Activated CD4-positive, alpha-beta T cell treated with anti-CD3 and anti-CD28 coated beads, Interleukin-2, amount 10 ng/mL, durations not matched to agents 7 days and 5 days (primary cell): Measurements from ENCODE around the gene TMEM164. TPM values are rescaled to one million over a fixed set of nuclear protein-coding genes. Genes with fewer than 3 reads are reported as not detected.
"Not testable (repeated sequence)": the region's sequence is repeated elsewhere in the genome, so short reads cannot be mapped to it uniquely, and the experiment has no call there.

Experiments used
- CTCF ChIA-PET: fragments of 350-600 bp; sonication (Branson Sonifier 250); formaldehyde crosslinking; loops from one replicate; lab custom pipeline; 2021; ENCODE audit warnings: antibody characterized with exemption; lab: Charles Lee
- POLR2A ChIA-PET: fragments of 350-600 bp; sonication (Branson Sonifier 250); formaldehyde crosslinking; loops from one replicate; lab custom pipeline; 2021; ENCODE audit warnings: antibody characterized with exemption; lab: Charles Lee
- DNase-seq: peaks from one replicate; pipeline ENCODE4 v3.0.0-alpha.2; 2020
- H3K27ac Mint-ChIP-seq: one replicate; pipeline ENCODE4 v1.8.0; 2021; ENCODE audit warnings: mild to moderate bottlenecking, moderate library complexity, mixed read lengths
- H3K27me3 Mint-ChIP-seq: one replicate; pipeline ENCODE4 v1.8.0; 2021; ENCODE audit warnings: mixed read lengths
- H3K36me3 Mint-ChIP-seq: one replicate; pipeline ENCODE4 v1.8.0; 2021; ENCODE audit warnings: low read depth, mixed read lengths
- H3K4me1 Mint-ChIP-seq: one replicate; pipeline ENCODE4 v1.8.0; 2021; ENCODE audit warnings: mixed read lengths
- H3K4me3 Mint-ChIP-seq: one replicate; pipeline ENCODE4 v1.8.0; 2021; ENCODE audit warnings: mild to moderate bottlenecking, moderate library complexity, mixed read lengths
- H3K9me3 Mint-ChIP-seq: one replicate; pipeline ENCODE4 v1.8.0; 2021; ENCODE audit warnings: mixed read lengths
- total RNA-seq, 2 experiments: library from RNA; stranded (reverse); gene quantifications; one replicate each; pipeline ENCODE4 v1.2.3, GENCODE V29; 2021

Gene TMEM164
- total RNA-seq, 2 experiments from 2014 or later = 19.2 to 20.9 TPM

GRCh38 chrX:110138557-110138956, 135.6 kb downstream of the TMEM164 start:
- Mint-ChIP-seq H3K36me3 (no peaks in the 10 kb centered on the region), H3K27me3 (no peaks in the 10 kb centered on the region), H3K4me1 (no peaks in the 10 kb centered on the region), H3K9me3 (no peaks in the 10 kb centered on the region), H3K4me3 (no peak overlapping the region), H3K27ac (no peak overlapping the region)
- DNase-seq = no peak
- ChIA-PET CTCF (interaction anchor here (1.1 to 1.2 kb wide), 2 partner anchors 9 to 22 kb away, joined by 3 to 4 read pairs; no protein-coding TSS in a partner anchor), POLR2A (no interaction called here)

DNA sequence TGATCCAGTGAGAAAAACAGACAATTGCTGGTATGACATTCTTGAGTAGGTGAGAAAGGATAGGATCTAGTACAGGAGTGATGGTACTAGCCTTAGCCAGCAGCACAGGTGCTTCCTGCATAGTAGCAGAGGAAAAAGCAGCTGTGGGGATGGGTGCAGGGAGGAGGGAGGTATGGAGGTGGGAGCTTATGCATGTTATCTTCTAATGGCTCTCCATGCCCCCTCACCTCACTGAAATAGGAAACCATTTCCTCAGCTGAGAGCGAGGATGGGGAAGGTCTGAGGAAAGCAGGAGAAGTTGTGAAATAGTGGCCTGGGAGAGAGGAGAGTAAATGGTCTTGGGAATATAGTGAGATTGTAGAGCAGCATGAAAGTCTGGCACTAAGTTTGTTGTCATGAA, 136.3 kb downstream of the TMEM164 start:
- H3K36me3 Mint-ChIP-seq = no peaks in the 10 kb centered on the region
- no peak for DNase-seq
- POLR2A ChIA-PET = no interaction called here
- H3K27me3 Mint-ChIP-seq = no peaks in the 10 kb centered on the region
- no peak overlapping the region for H3K27ac Mint-ChIP-seq
- CTCF ChIA-PET = interaction anchor here (1.1 to 1.2 kb wide), 2 partner anchors 8 to 22 kb away, joined by 3 to 4 read pairs; no protein-coding TSS in a partner anchor
- H3K9me3 Mint-ChIP-seq = no peaks in the 10 kb centered on the region
- H3K4me3 Mint-ChIP-seq = no peak overlapping the region
- H3K4me1 Mint-ChIP-seq = no peaks in the 10 kb centered on the region

GRCh38 chrX:110142096-110142495, 139.2 kb downstream of the TMEM164 start:
- H3K27ac Mint-ChIP-seq = no peak overlapping the region
- no peaks in the 10 kb centered on the region for H3K36me3 Mint-ChIP-seq
- ChIA-PET POLR2A (no interaction called here), CTCF (interaction anchor here (1.4 kb wide), 1 partner anchor 19 kb away, joined by 4 read pairs; no protein-coding TSS in a partner anchor)
- H3K4me1 Mint-ChIP-seq = peaks cover 5% of the 10 kb centered on the region
- H3K4me3 Mint-ChIP-seq = no peak overlapping the region
- no peaks in the 10 kb centered on the region for H3K27me3 Mint-ChIP-seq
- DNase-seq = no peak
- H3K9me3 Mint-ChIP-seq = no peaks in the 10 kb centered on the region

GRCh38 chrX:110143454-110144210, 140.7 kb downstream of the TMEM164 start:
- Mint-ChIP-seq H3K36me3 (no peaks in the 10 kb centered on the region), H3K4me1 (peaks cover 5% of the 10 kb centered on the region), H3K4me3 (no peak overlapping the region), H3K9me3 (no peaks in the 10 kb centered on the region), H3K27ac (no peak overlapping the region), H3K27me3 (no peaks in the 10 kb centered on the region)
- CTCF ChIA-PET = interaction anchor here (1.4 kb wide), 1 partner anchor 17 kb away, joined by 4 read pairs; no protein-coding TSS in a partner anchor
- DNase-seq = no peak
- POLR2A ChIA-PET = interaction anchor here (0.6 kb wide), 1 partner anchor 229 kb away, joined by 4 read pairs; no protein-coding TSS in a partner anchor

- Mint-ChIP-seq H3K27ac (no peak overlapping the region), H3K9me3 (no peaks in the 10 kb centered on the region), H3K4me1 (peaks cover 5% of the 10 kb centered on the region), H3K27me3 (no peaks in the 10 kb centered on the region), H3K4me3 (no peak overlapping the region), H3K36me3 (no peaks in the 10 kb centered on the region)
- no peak for DNase-seq
- CTCF ChIA-PET = interaction anchor here (0.7 to 0.9 kb wide), 2 partner anchors 10 to 14 kb away, joined by 4 read pairs; no protein-coding TSS in a partner anchor
- POLR2A ChIA-PET = no interaction called here
Measured at GRCh38 chrX:110145311-110145710, 142.4 kb downstream of the TMEM164 start.

- Mint-ChIP-seq H3K4me1 (peaks cover 5% of the 10 kb centered on the region), H3K27ac (no peak overlapping the region), H3K4me3 (no peak overlapping the region), H3K27me3 (no peaks in the 10 kb centered on the region), H3K36me3 (no peaks in the 10 kb centered on the region), H3K9me3 (no peaks in the 10 kb centered on the region)
- POLR2A ChIA-PET = no interaction called here
- CTCF ChIA-PET = interaction anchor here (0.6 to 2.4 kb wide), 20 partner anchors 10 to 817 kb away, joined by 3 to 15 read pairs (median 4); no protein-coding TSS in a partner anchor
- peak; percentile 9 for DNase-seq
Measured at GRCh38 chrX:110145854-110146253, 142.9 kb downstream of the TMEM164 start.

GRCh38 chrX:110146521-110146920, 143.6 kb downstream of the TMEM164 start:
- Mint-ChIP-seq H3K36me3 (no peaks in the 10 kb centered on the region), H3K27ac (no peak overlapping the region), H3K4me1 (peaks cover 5% of the 10 kb centered on the region), H3K27me3 (no peaks in the 10 kb centered on the region), H3K4me3 (no peak overlapping the region), H3K9me3 (no peaks in the 10 kb centered on the region)
- ChIA-PET CTCF (interaction anchor here (0.6 to 2.4 kb wide), 20 partner anchors 9 to 818 kb away, joined by 3 to 15 read pairs (median 4); no protein-coding TSS in a partner anchor), POLR2A (no interaction called here)
- DNase-seq = peak; percentile 47

- ChIA-PET CTCF (interaction anchor here (1.5 kb wide), 1 partner anchor 261 kb away, joined by 3 read pairs; no protein-coding TSS in a partner anchor), POLR2A (no interaction called here)
- no peaks in the 10 kb centered on the region for H3K36me3 Mint-ChIP-seq
- no peak overlapping the region for H3K27ac Mint-ChIP-seq
- no peaks in the 10 kb centered on the region for H3K4me1 Mint-ChIP-seq
- no peaks in the 10 kb centered on the region for H3K27me3 Mint-ChIP-seq
- H3K9me3 Mint-ChIP-seq = no peaks in the 10 kb centered on the region
- H3K4me3 Mint-ChIP-seq = no peak overlapping the region
- DNase-seq = no peak
Measured at GRCh38 chrX:110153244-110153643, 150.3 kb downstream of the TMEM164 start.

DNA sequence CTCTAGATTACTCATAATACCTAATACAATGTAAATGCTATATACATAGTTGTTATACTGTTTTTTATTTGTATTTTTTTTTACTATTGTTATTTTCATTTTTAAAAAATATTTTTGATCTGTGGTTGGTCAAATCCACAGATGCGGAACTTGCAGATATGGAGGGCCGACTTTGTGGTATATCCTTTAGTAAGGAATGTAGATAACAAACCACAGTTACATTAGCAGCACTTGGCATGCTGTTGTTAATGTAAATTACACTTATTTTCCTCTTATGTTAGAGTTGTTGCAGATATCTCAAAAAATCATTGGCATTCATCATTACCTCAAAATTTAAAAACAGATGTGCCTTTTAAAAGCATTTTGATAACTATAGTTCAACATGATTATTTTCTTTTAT, 151.0 kb downstream of the TMEM164 start:
- no peaks in the 10 kb centered on the region for H3K36me3 Mint-ChIP-seq
- POLR2A ChIA-PET = no interaction called here
- H3K9me3 Mint-ChIP-seq = no peaks in the 10 kb centered on the region
- no peak overlapping the region for H3K4me3 Mint-ChIP-seq
- H3K4me1 Mint-ChIP-seq = peaks cover under 1% of the 10 kb centered on the region
- DNase-seq = no peak
- no peaks in the 10 kb centered on the region for H3K27me3 Mint-ChIP-seq
- no peak overlapping the region for H3K27ac Mint-ChIP-seq
- CTCF ChIA-PET = no interaction called here

- H3K27ac Mint-ChIP-seq, POLR2A ChIA-PET, H3K4me1 Mint-ChIP-seq, H3K4me3 Mint-ChIP-seq, H3K27me3 Mint-ChIP-seq, DNase-seq, H3K36me3 Mint-ChIP-seq, H3K9me3 Mint-ChIP-seq: not testable (repeated sequence)
- CTCF ChIA-PET = interaction anchor here (0.5 to 7.7 kb wide), 2 partner anchors 251 to 256 kb away, joined by 5 to 48 read pairs; no protein-coding TSS in a partner anchor
Measured at GRCh38 chrX:110154328-110154727, 151.4 kb downstream of the TMEM164 start.

- no peak overlapping the region for H3K4me3 Mint-ChIP-seq
- no peaks in the 10 kb centered on the region for H3K36me3 Mint-ChIP-seq
- ChIA-PET POLR2A (no interaction called here), CTCF (interaction anchor here (0.7 to 7.7 kb wide), 4 partner anchors 9 to 313 kb away, joined by 3 to 48 read pairs (median 5); no protein-coding TSS in a partner anchor)
- peaks cover 12% of the 10 kb centered on the region for H3K4me1 Mint-ChIP-seq
- no peaks in the 10 kb centered on the region for H3K27me3 Mint-ChIP-seq
- no peak overlapping the region for H3K27ac Mint-ChIP-seq
- H3K9me3 Mint-ChIP-seq = no peaks in the 10 kb centered on the region
- DNase-seq = no peak
Measured at GRCh38 chrX:110155759-110156158, 152.8 kb downstream of the TMEM164 start.

- H3K27ac Mint-ChIP-seq = no peak overlapping the region
- ChIA-PET POLR2A (no interaction called here), CTCF (interaction anchor here (0.7 to 7.7 kb wide), 6 partner anchors 10 to 313 kb away, joined by 3 to 48 read pairs (median 3); no protein-coding TSS in a partner anchor)
- H3K4me1 Mint-ChIP-seq = peaks cover 12% of the 10 kb centered on the region
- peak; percentile 11 for DNase-seq
- H3K36me3 Mint-ChIP-seq = no peaks in the 10 kb centered on the region
- H3K4me3 Mint-ChIP-seq = no peak overlapping the region
- no peaks in the 10 kb centered on the region for H3K9me3 Mint-ChIP-seq
- H3K27me3 Mint-ChIP-seq = no peaks in the 10 kb centered on the region
Measured at GRCh38 chrX:110156167-110156754, 153.3 kb downstream of the TMEM164 start.
